AG08396 (cell line): ENCODE data around the gene ZP4.
"Not testable (repeated sequence)": the region's sequence is repeated elsewhere in the genome, so short reads cannot be mapped to it uniquely, and the experiment has no call there.

ENCODE experiments used
- DNase-seq: peaks from one replicate; pipeline ENCODE4 v3.0.0; 2012; ENCODE audit warnings: low spot score, mixed read lengths

The ZP4 gene

GRCh38 chr1:237877631-237878030, 13.1 kb downstream of the ZP4 start:
- no peak for DNase-seq

- DNase-seq, result no peak
These were observed 15.4 kb downstream of the ZP4 start for GRCh38 chr1:237875291-237875690.

- no peak for DNase-seq
These were observed 17.1 kb downstream of the ZP4 start for GRCh38 chr1:237873487-237874211.

GRCh38 chr1:237868817-237869600, 21.7 kb downstream of the ZP4 start:
- no peak for DNase-seq

GRCh38 chr1:237867380-237867888, 23.3 kb downstream of the ZP4 start:
- no peak for DNase-seq

GRCh38 chr1:237864338-237865244, 26.1 kb downstream of the ZP4 start:
- DNase-seq, result peak; percentile 12

- no peak for DNase-seq
These were observed 27.5 kb downstream of the ZP4 start for GRCh38 chr1:237863234-237863633.

- no peak for DNase-seq
These were observed 28.8 kb downstream of the ZP4 start for GRCh38 chr1:237861944-237862343.

- no peak for DNase-seq
These were observed 31.7 kb downstream of the ZP4 start for GRCh38 chr1:237858992-237859391.

- no peak for DNase-seq
These were observed 33.3 kb downstream of the ZP4 start for GRCh38 chr1:237857455-237857854.

- no peak for DNase-seq
These were observed 38.4 kb downstream of the ZP4 start for GRCh38 chr1:237852342-237852741.

GRCh38 chr1:237851210-237851845, 39.4 kb downstream of the ZP4 start:
- DNase-seq, result no peak

GRCh38 chr1:237843516-237843915, 47.2 kb downstream of the ZP4 start:
- not testable (repeated sequence) for DNase-seq

- no peak for DNase-seq
These were observed 49.2 kb downstream of the ZP4 start for GRCh38 chr1:237841485-237841884.

- DNase-seq, result no peak
These were observed 51.7 kb downstream of the ZP4 start for GRCh38 chr1:237838904-237839534.

GRCh38 chr1:237838320-237838719, 52.4 kb downstream of the ZP4 start:
- no peak for DNase-seq

- no peak for DNase-seq
These were observed 56.3 kb downstream of the ZP4 start for GRCh38 chr1:237834461-237834860.

GRCh38 chr1:237834048-237834447, 56.7 kb downstream of the ZP4 start:
- DNase-seq, result no peak

GRCh38 chr1:237832858-237833257, 57.9 kb downstream of the ZP4 start:
- DNase-seq, result no peak
